Measurements from ENCODE around the gene SLC25A43.

- TF ChIP-seq CTCF (IDR thresholded peaks at IDR 0.05) (no peak), POLR2A (IDR thresholded peaks at IDR 0.05) (no peak)
These were observed 6.0 kb upstream of the SLC25A43 start for GRCh38 chrX:119393144-119393543.

Measured in thyroid gland (tissue), 4 donors.